ENCODE measurements around the gene FXYD6. TPM values are rescaled to one million over a fixed set of nuclear protein-coding genes. Genes with fewer than 3 reads are reported as not detected.

Gene FXYD6
- polyA plus RNA-seq, 1 of the 3 experiments (the other 2 are of a cell fraction) = 1.4 TPM

GRCh38 chr11:117832511-117832910, 43.9 kb downstream of the FXYD6 start:
- Histone ChIP-seq H4K20me1 (ENCODE audit: insufficient read depth) (no peaks in the 10 kb centered on the region), H3K9me3 (no peaks in the 10 kb centered on the region), H3K27me3 (ENCODE audit: insufficient read depth) (peaks cover 13% of the 10 kb centered on the region; the same call in 1 of the 2 replicates), H3K9me2 (no peaks in the 10 kb centered on the region), H3K27ac (ENCODE audit: low read depth in 2 of 2, low read length in 1 of 2) (no peak overlapping the region), H3F3A (replicated peaks; ENCODE audit: insufficient read depth) (no peaks in the 10 kb centered on the region), H3K4me2 (no peak overlapping the region), H3K9ac (no peak overlapping the region), H2AFZ (ENCODE audit: low read depth) (no peak overlapping the region), H3K4me1 (ENCODE audit: control insufficient read depth in 1 of 2, insufficient read depth in 2 of 2, low read depth in 1 of 2, low read length in 1 of 2) (peaks cover 0 to 6% of the 10 kb centered on the region in 2 experiments; a peak in 2 of 4 replicates), H3K79me2 (ENCODE audit: insufficient read depth) (no peaks in the 10 kb centered on the region), H3K4me3 (ENCODE audit: low read depth in 2 of 2, low read length in 1 of 2) (no peak overlapping the region), H3K36me3 (replicated peaks in 1 of 2; ENCODE audit: control insufficient read depth in 1 of 2, insufficient read depth in 2 of 2, low read length in 1 of 2) (no peaks in the 10 kb centered on the region)
- TF ChIP-seq JUND (IDR thresholded peaks at IDR 0.05) (no peak), MAX (IDR thresholded peaks at IDR 0.05; ENCODE audit: low read depth) (no peak), RFX5 (IDR thresholded peaks at IDR 0.05; ENCODE audit: low read length) (no peak), SMC3 (IDR thresholded peaks at IDR 0.05; ENCODE audit: low read depth, low read length) (no peak), ELF1 (IDR thresholded peaks at IDR 0.05) (no peak), EP300 (IDR thresholded peaks at IDR 0.05; ENCODE audit: borderline replicate concordance in 1 of 2, low read depth in 1 of 2, low read length in 1 of 2) (no peak), TCF12 (IDR thresholded peaks at IDR 0.05) (no peak), GABPA (IDR thresholded peaks at IDR 0.05; ENCODE audit: low read depth) (no peak), NFIC (IDR thresholded peaks at IDR 0.05; ENCODE audit: borderline replicate concordance) (no peak), FOXJ3 (CRISPR knock-in tag; IDR thresholded peaks at IDR 0.05) (no peak), RCOR1 (IDR thresholded peaks at IDR 0.05; ENCODE audit: low read length) (no peak), CTCF (IDR thresholded peaks at IDR 0.05) (no peak), MXI1 (IDR thresholded peaks at IDR 0.05; ENCODE audit: low read depth, low read length) (no peak), CHD2 (IDR thresholded peaks at IDR 0.05; ENCODE audit: low read length, partially characterized antibody) (no peak), TAF1 (IDR thresholded peaks at IDR 0.05; ENCODE audit: borderline replicate concordance, low read depth, low read length) (no peak), MEF2A (IDR thresholded peaks at IDR 0.05; ENCODE audit: borderline replicate concordance, low read depth) (no peak), FOXM1 (IDR thresholded peaks at IDR 0.05; ENCODE audit: low read depth) (no peak), YY1 (IDR thresholded peaks at IDR 0.05; ENCODE audit: low read depth) (no peak)
- POLR2A ChIA-PET = interaction anchor here (0.9 kb wide), 1 partner anchor 114 kb away, joined by 3 read pairs; no protein-coding TSS in a partner anchor
- CTCF ChIA-PET = interaction anchor here (0.7 to 25.9 kb wide), 10 partner anchors 9 to 406 kb away, joined by 3 to 481 read pairs (median 9); no protein-coding TSS in a partner anchor
- no peak for DNase-seq
- WGBS (ENCODE audit: low lambda C conversion rate) = 62% methylated on average over 7 of the region's 8 CpGs
